GM23338 (cell line): ENCODE results near the gene KCNQ5.

ENCODE experiments used
- CTCF ChIP-seq, 2 experiments: fragments of 200-600 bp in 1 of 2; sonication (generic) in 1 of 2; conservative IDR thresholded peaks; 2 replicates each; pipeline versions ENCODE4 v1.5.1 to v1.6.1; 2016 to 2017; ENCODE audit warnings: antibody characterized with exemption in 2 of 2, low read depth in 2 of 2, mild to moderate bottlenecking in 2 of 2, moderate library complexity in 1 of 2
- STAT1 ChIP-seq: IDR thresholded peaks from one replicate; pipeline ENCODE4 v1.6.1; 2016; ENCODE audit warnings: antibody characterized with exemption; ENCODE audit not compliant: unreplicated experiment

GRCh38 chr6:73242001-73242400 lies 620.1 kb downstream of the KCNQ5 start:
- TF ChIP-seq STAT1 (no peak), CTCF (conservative IDR thresholded peaks at IDR 0.05; ENCODE audit: low read depth in 2 of 2) (no peak)
